Effector memory CD8-positive, alpha-beta T cell (primary cell): ENCODE results near the gene RTN1.

Source experiments
- ATAC-seq: fragments of 150-1000 bp; cut with Tn5 transposase; replicated peaks from 2 replicates; pipeline ENCODE4 v1.10.0; 2021; ENCODE audit warnings: mild to moderate bottlenecking, moderate library complexity
- DNase-seq, 3 experiments: peaks; one replicate each; pipeline ENCODE4 v3.0.0; 2021
- H3K27ac Mint-ChIP-seq, 2 donors: one replicate each; pipeline ENCODE4 v1.8.0; 2022; ENCODE audit warnings: mild to moderate bottlenecking in 2 of 2, mixed read lengths in 2 of 2, moderate library complexity in 2 of 2
- H3K27me3 Mint-ChIP-seq, 2 donors: one replicate each; pipeline ENCODE4 v1.8.0; 2022; ENCODE audit warnings: mixed read lengths in 2 of 2
- H3K36me3 Mint-ChIP-seq: one replicate; pipeline ENCODE4 v1.8.0; 2022; ENCODE audit warnings: mild to moderate bottlenecking, moderate library complexity, mixed read lengths; ENCODE audit not compliant: insufficient read depth
- H3K4me1 Mint-ChIP-seq, 2 donors: one replicate each; pipeline ENCODE4 v1.8.0; 2022; ENCODE audit warnings: low read depth in 2 of 2, mixed read lengths in 2 of 2
- H3K4me3 Mint-ChIP-seq, 2 donors: one replicate each; pipeline ENCODE4 v1.8.0; 2022; ENCODE audit warnings: mild to moderate bottlenecking in 2 of 2, mixed read lengths in 2 of 2, moderate library complexity in 2 of 2
- H3K9me3 Mint-ChIP-seq, 2 donors: one replicate each; pipeline ENCODE4 v1.8.0; 2022; ENCODE audit warnings: mixed read lengths in 2 of 2

The RTN1 gene

DNA sequence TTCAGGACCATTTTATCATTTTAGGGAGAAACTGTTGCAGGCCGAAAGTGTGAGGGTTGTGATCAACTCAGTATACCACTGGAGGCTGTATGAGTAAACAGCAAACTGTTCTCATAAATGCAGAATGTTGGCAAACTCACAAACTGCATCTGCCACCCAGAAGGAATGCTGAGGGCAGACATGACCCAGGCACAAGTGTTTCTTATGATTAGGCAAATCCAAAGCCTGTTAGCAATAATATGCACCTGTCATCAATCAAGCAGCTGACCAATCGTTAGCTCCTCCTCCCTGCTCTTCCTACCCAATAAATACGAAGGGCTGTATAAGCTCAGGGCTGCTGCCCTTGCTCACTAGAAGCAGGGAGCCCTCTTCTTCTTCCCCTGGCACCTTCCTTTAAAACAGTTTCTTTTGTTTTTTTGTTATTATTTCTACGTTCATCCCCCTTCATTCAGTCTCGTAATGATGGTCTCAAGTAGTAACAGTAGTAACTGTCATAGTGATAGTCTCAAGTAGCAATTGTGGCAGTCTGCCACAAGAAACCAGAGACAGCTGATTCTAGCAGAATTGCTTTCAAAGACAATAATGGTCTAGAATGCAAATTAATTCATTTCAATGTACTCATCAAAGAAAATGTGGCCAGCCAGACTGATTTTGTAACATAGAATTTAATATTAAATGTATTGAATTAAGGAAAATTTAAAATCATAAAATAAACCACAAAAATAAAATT lies 278.8 kb downstream of the RTN1 start:
- Mint-ChIP-seq H3K9me3 (peaks cover 0 to 2% of the 10 kb centered on the region in 2 donors), H3K27me3 (peaks cover 0 to 20% of the 10 kb centered on the region in 2 donors)

DNA sequence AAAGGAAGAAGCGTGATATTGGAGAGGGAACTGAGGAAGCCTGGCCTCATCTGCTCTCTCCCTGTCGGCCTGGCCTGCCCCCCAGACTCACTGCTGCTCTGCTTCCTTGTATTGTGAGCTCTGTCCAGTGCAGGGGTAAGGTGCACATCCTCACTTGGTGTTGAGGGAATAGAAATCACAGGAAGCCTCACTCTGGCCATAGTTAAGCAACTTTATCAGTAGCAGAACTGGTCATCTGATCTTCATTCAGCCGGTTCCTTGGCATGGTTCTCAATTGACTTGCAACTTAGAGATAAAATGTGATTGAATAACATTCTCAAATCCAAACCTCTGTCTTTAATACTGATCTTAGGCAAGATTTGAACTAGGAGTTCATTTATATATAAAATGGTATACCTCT lies 282.5 kb downstream of the RTN1 start:
- Mint-ChIP-seq H3K4me3 (no peak overlapping the region), H3K27ac (no peak overlapping the region), H3K27me3 (peaks cover 0 to 6% of the 10 kb centered on the region in 2 donors), H3K36me3 (no peaks in the 10 kb centered on the region), H3K4me1 (peaks cover 6 to 7% of the 10 kb centered on the region in 2 donors), H3K9me3 (peaks cover 0 to 2% of the 10 kb centered on the region in 2 donors)
- no peak for ATAC-seq
- DNase-seq: no peak

More for the DNA sequence above, 278.8 kb downstream of the RTN1 start:
- Mint-ChIP-seq H3K36me3 (no peaks in the 10 kb centered on the region), H3K4me3 (no peak overlapping the region), H3K4me1 (peaks cover 0 to 2% of the 10 kb centered on the region in 2 donors), H3K27ac (no peak overlapping the region)
- ATAC-seq (no peak), DNase-seq (no peak)

DNA sequence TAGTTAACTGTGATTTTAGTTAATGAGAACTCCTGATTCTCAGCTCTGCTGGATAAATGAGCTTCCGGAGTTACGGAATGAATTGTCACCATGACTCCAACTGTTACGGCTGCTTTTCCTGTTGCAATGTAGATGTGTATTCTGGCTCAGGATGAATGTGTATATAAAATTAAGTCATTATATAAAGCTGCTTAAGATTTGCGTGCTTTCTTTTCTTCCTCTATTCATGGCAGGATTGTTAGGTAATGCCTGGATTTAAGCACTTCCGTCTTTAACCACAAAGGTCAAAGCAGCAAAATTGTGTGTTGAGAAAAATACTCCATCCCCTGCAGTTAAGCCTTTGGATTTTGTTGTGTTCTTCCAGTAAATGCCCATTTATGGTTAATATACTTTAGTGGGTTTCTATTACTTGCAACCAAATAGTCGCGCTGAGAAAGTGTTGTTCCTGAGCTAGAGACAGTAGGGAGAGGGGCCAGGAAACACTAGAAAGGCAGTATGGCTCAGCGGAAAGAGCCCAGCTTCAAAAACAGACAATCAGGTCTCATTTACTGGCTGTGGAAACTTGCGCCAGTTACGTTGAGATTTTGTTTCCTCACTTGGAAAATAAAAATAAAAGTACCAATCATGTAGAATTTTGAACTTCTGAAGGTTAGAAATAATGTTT lies 284.6 kb downstream of the RTN1 start:
- Mint-ChIP-seq H3K4me3 (peak overlapping the region; percentile 30 to 44), H3K27ac (peak overlapping the region in 1 of 2 donors; percentile 45), H3K4me1 (peaks cover 6 to 7% of the 10 kb centered on the region in 2 donors), H3K36me3 (no peaks in the 10 kb centered on the region), H3K27me3 (no peaks in the 10 kb centered on the region), H3K9me3 (no peaks in the 10 kb centered on the region)
- DNase-seq (no peak), ATAC-seq (no peak)

DNA sequence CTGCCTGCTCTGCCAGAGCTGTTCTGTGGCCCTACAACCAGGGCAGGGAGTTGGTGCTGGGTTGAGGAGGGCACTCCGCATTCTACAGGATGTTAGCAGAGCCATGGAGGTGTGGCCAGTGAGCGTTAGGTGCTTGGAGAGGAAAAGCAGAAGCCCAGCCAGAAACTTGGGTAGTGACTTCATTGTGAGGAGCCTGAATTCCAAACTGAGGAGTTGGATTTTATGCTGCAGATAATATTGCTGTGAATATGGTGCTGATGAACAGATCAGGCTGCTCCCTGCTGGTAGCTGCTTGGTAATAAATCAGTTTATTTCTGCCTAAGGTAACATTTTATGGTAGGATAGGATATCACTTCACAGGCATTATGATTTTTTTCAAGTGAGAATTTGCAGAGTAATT lies 286.8 kb downstream of the RTN1 start:
- Mint-ChIP-seq H3K4me1 (peaks cover 6 to 7% of the 10 kb centered on the region in 2 donors), H3K4me3 (no peak overlapping the region), H3K36me3 (no peaks in the 10 kb centered on the region), H3K9me3 (no peaks in the 10 kb centered on the region), H3K27me3 (peaks cover 11 to 12% of the 10 kb centered on the region in 2 donors), H3K27ac (no peak overlapping the region)
- ATAC-seq (no peak), DNase-seq (no peak)

DNA sequence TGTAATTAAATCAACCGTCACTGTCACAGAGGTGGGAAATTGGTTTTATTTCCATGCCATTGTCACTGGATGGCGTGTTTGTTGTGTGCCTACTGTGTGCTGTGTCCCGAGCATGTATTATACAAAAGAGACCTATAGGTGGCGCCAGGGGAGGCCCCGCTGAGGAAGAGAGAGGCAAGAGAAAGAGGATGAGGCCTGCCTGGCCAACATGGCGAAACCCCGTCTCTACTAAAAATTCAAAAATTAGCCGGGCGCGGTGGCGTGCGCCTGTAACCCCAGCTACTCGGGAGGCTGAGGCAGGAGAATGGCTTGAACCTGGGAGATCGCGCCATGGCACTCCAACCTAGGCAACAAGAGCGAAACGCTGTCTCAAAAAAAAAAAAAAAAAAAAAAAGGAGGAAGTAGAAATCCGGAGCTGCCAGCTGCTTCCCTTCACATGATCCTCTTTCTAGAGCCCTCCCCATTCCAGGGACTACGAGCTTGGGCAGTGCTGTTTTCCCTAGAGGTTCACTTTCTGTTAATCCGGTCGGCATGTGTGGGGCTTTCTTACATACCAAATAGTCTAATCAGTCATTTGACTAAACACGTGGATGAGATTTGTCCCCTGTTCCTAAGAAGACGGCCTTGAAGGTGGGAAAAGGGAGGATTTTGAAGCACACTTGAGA lies 287.6 kb downstream of the RTN1 start:
- Mint-ChIP-seq H3K4me1 (peaks cover 4 to 7% of the 10 kb centered on the region in 2 donors), H3K27ac (no peak overlapping the region), H3K27me3 (peaks cover 11 to 17% of the 10 kb centered on the region in 2 donors), H3K36me3 (no peaks in the 10 kb centered on the region), H3K4me3 (no peak overlapping the region), H3K9me3 (no peaks in the 10 kb centered on the region)
- no peak for DNase-seq
- ATAC-seq: no peak

DNA sequence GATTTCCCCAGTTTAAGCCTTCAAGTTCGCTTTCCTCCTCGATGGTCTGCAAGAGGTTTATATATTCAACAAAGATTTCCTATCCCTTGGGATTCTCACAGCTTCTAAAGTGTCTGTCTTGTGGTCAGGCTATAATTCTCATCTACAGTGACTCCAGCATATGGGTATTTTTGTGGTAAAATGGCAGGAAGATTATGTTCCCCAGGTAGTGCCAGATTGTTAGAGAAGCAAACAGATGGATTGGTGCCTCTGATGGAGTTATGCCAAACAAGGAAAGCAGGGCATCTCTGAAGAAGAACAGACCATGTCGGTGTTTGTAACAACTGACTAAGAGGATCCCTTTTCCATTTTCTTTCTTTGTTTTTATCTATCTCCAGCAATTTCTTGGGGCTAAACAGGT lies 288.4 kb downstream of the RTN1 start:
- H3K27me3 Mint-ChIP-seq: peaks cover 13 to 17% of the 10 kb centered on the region in 2 donors
- no peaks in the 10 kb centered on the region for H3K36me3 Mint-ChIP-seq
- ATAC-seq: no peak
- H3K9me3 Mint-ChIP-seq: no peaks in the 10 kb centered on the region
- peaks cover 3 to 7% of the 10 kb centered on the region in 2 donors for H3K4me1 Mint-ChIP-seq
- no peak overlapping the region for H3K4me3 Mint-ChIP-seq
- no peak overlapping the region for H3K27ac Mint-ChIP-seq
- no peak for DNase-seq

DNA sequence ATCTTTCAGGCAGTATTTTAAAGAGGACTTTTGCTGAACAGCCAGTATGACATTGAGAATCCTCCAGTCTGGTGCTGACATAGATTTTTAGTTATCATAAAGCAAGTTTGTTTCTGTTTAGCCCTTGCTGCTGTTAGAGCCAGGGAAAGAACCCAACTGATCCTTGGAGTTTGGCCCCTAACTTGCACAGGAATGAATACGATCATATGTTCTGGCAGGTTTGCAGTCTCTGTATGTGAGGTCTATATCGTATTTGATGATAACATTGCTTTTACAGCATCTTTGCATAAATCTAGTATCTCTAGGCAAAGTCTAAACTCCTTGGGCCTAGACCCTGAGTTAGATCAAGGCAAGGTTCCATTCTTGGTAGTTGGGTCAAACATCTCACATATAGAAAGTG lies 289.7 kb downstream of the RTN1 start:
- Mint-ChIP-seq H3K36me3 (no peaks in the 10 kb centered on the region), H3K4me3 (no peak overlapping the region), H3K9me3 (no peaks in the 10 kb centered on the region), H3K27ac (no peak overlapping the region), H3K4me1 (peaks cover 6 to 14% of the 10 kb centered on the region in 2 donors), H3K27me3 (peaks cover 23 to 25% of the 10 kb centered on the region in 2 donors)
- DNase-seq: no peak
- ATAC-seq: no peak

DNA sequence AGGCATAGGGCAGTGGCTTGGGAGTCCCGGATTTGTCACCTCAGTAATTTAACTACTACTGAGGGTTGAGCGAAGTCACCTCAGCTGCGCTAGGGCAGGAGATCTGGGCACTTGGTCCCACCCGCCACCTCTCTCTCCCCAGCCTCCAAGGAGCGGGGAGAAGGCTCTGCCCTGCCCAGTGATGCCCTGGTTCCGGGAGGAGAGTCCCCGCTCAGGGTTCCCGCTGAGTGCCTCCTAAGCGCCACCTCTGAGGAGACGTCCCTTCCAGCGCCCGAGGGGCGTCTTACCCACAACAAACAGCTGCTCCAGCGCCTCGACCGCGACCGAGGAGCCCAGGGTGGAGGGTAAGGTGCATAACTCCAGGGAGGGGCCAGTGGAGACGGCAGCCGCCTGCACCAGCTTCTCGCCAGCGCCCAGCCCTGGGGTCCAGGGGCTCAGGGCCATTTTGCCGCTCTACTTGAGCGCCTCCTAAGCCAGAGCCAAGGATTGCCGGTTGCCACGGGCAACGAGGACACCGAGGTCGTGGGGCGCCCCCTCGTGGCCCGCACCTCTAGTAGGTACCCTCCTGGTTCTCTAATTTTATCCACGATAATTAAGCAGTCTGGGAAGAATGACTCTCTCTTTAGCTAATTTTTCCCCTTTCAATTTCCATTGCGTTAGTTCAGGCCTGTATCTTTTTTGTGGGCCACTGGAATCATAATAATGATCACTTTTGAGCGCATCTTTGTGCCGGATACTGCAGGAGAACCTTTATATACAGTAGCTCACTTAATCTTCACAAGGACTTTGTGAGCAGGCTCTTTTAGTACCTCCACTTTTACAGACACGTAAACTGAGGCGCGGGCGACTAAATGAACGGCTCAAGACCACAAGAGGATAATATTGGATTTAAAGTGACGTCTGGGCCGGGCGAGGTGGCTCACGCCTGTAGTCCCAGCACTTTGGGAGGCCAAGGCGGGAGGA lies 294.0 kb downstream of the RTN1 start, which contains the start of gene CCDC175:
Gene CCDC175 (minus strand): TSS at position 481 of the 963 bp plus-strand sequence. CDS start 37 bp downstream, at position 444.
- peaks cover 6 to 11% of the 10 kb centered on the region in 2 donors for H3K4me1 Mint-ChIP-seq
- H3K9me3 Mint-ChIP-seq: no peaks in the 10 kb centered on the region
- peak within 1 kb of the TSS; percentile 71 to 81 for H3K4me3 Mint-ChIP-seq
- peaks cover 23 to 26% of the 10 kb centered on the region in 2 donors for H3K27me3 Mint-ChIP-seq
- DNase-seq (peak; percentile 65 to 70 (median 69)), ATAC-seq (peak; percentile 97)
- H3K36me3 Mint-ChIP-seq: peaks cover 2% of the 10 kb centered on the region
- peak within 1 kb of the TSS; percentile 47 to 86 for H3K27ac Mint-ChIP-seq

DNA sequence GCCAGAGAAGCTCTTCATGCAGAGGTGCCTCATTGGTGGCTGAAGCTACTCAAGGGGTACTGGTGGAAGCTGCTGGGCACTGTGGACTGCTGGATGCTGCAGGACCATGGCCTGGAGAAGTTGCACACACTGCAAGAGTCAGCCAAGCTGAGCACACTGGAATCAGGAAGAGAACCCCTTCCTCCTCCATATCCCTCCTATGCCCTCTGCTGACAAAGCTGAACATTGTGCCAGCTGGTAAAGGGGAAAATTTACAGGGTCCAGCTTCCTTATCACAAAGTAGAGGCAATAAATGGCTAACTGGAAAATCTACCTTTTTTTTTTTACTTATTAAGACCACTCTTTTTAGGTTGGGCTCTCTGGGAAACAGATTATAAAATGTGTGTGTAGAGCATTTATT lies 300.5 kb downstream of the RTN1 start:
- ATAC-seq (no peak), DNase-seq (no peak)
- no peaks in the 10 kb centered on the region for H3K36me3 Mint-ChIP-seq

DNA sequence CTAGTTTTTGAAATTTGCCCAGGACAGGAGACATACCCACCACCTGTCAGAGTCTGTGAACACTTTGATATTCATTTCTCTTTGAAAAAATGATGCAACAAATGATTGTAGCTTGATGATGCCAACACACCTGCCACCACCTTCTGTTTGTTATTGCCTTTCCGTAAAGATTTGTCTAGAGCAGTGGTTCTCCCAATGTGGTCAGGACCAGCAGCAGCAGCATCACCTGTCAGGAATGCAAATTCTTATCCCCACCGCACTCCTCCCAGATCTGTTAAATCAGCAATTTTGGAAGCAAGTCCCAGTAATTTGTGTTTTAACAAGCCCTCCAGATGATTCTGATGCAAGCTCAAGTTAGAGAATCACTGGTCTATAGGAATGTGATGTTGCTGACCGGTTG lies 303.9 kb downstream of the RTN1 start:
- ATAC-seq: no peak
- DNase-seq: no peak
- no peaks in the 10 kb centered on the region for H3K9me3 Mint-ChIP-seq
- H3K36me3 Mint-ChIP-seq: no peaks in the 10 kb centered on the region
- no peaks in the 10 kb centered on the region for H3K4me1 Mint-ChIP-seq
- peaks cover 36 to 69% of the 10 kb centered on the region in 2 donors for H3K27me3 Mint-ChIP-seq
- no peak overlapping the region for H3K4me3 Mint-ChIP-seq
- no peak overlapping the region for H3K27ac Mint-ChIP-seq

More for the DNA sequence above, 300.5 kb downstream of the RTN1 start:
- Mint-ChIP-seq H3K4me3 (no peak overlapping the region), H3K27ac (no peak overlapping the region), H3K27me3 (peaks cover 26 to 56% of the 10 kb centered on the region in 2 donors), H3K4me1 (no peaks in the 10 kb centered on the region), H3K9me3 (no peaks in the 10 kb centered on the region)

DNA sequence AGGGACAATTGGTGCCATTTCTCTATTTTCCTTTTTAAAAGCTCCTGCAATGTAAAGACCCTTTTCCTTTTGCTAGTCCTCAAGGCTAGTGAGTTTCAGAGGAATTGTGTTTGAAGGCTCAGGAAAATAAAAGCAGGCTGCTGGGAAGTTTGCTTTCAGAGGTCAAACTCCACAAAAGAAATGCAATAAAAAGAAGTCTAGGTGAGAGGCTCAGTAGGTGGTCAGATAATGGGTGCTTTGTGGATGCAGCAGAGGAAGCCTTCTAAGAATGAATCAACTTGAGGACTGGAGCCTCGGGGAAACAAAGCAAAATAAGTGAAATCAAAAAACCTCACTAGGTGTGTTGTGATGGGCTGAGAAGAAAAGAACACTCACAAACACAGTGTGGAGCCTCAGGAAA lies 304.3 kb downstream of the RTN1 start:
- Mint-ChIP-seq H3K27me3 (peaks cover 36 to 66% of the 10 kb centered on the region in 2 donors), H3K4me3 (no peak overlapping the region), H3K36me3 (no peaks in the 10 kb centered on the region), H3K27ac (no peak overlapping the region), H3K9me3 (no peaks in the 10 kb centered on the region), H3K4me1 (no peaks in the 10 kb centered on the region)
- ATAC-seq (no peak), DNase-seq (no peak)

DNA sequence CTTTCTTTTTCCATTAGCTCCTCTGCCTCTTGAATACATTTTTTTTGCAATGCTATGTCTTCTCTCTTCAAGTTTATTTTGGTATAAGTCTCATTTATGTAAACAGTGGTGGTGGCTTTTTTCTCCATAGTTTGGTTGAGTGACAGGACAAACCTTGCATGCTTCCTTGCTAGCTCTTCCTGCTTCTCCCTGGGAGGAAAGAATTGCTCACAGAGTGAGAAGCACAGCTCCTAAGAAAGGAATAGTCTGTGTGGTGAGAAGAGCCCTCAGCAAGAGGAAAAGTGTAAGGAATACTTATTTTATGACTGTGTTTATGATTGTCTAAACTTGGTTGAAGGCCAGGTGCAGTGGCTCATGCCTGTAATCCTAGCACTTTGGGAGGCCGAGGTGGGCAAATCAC lies 305.5 kb downstream of the RTN1 start:
- H3K4me3 Mint-ChIP-seq: no peak overlapping the region
- H3K27me3 Mint-ChIP-seq: peaks cover 32 to 55% of the 10 kb centered on the region in 2 donors
- no peaks in the 10 kb centered on the region for H3K9me3 Mint-ChIP-seq
- no peak overlapping the region for H3K27ac Mint-ChIP-seq
- DNase-seq: no peak
- no peaks in the 10 kb centered on the region for H3K36me3 Mint-ChIP-seq
- no peak for ATAC-seq
- no peaks in the 10 kb centered on the region for H3K4me1 Mint-ChIP-seq

DNA sequence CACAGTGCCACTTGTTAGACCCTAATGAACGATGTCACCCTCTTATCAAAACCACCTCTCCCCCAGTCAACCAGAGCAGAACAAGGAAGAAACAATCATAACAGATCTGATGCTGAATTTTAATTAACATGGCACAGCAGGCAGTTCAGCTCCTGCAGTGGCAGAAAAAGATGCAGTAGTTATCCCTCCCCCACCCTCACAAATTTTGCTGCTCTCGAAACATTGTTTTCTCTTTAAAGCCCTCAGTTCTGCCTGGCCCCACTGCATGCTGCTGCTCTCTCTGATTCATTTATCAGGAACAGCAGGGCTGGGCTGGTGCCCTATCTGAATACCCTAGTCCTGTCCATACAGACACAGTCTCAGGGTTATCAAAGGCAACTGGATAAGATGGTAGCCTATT lies 306.2 kb downstream of the RTN1 start:
- Mint-ChIP-seq H3K9me3 (no peaks in the 10 kb centered on the region), H3K27me3 (peaks cover 28 to 50% of the 10 kb centered on the region in 2 donors), H3K4me3 (no peak overlapping the region), H3K4me1 (no peaks in the 10 kb centered on the region), H3K27ac (no peak overlapping the region), H3K36me3 (no peaks in the 10 kb centered on the region)
- DNase-seq: no peak
- no peak for ATAC-seq
